AG10803 (cell line): ENCODE results near the gene DPF3.

Source experiments
- DNase-seq: peaks from one replicate; pipeline ENCODE4 v3.0.0; 2010; ENCODE audit warnings: low read depth
- H3K4me3 ChIP-seq: 2 replicates; pipeline ENCODE4 v1.5.1; 2011; ENCODE audit warnings: mild to moderate bottlenecking, low read length, control low read depth
- CTCF ChIP-seq: conservative IDR thresholded peaks from 2 replicates; pipeline ENCODE4 v1.5.1; 2011; ENCODE audit warnings: mild to moderate bottlenecking, low read length, control low read depth, inconsistent platforms

Gene DPF3

GRCh38 chr14:72589652-72590051 is 304.2 kb downstream of the DPF3 start:
- TF ChIP-seq CTCF: no peak
- no peak for DNase-seq
- no peak overlapping the region for H3K4me3 ChIP-seq

- TF ChIP-seq CTCF: no peak
- DNase-seq: no peak
- H3K4me3 ChIP-seq: no peak overlapping the region
Measured at GRCh38 chr14:72588521-72588920, 305.4 kb downstream of the DPF3 start.

GRCh38 chr14:72583316-72584272 is 310.3 kb downstream of the DPF3 start:
- H3K4me3 ChIP-seq: no peak overlapping the region
- DNase-seq: no peak
- TF ChIP-seq CTCF: no peak

GRCh38 chr14:72582582-72582981 is 311.3 kb downstream of the DPF3 start:
- DNase-seq: no peak
- no peak overlapping the region for H3K4me3 ChIP-seq
- TF ChIP-seq CTCF: no peak

- no peak for DNase-seq
- no peak for TF ChIP-seq CTCF
- no peak overlapping the region for H3K4me3 ChIP-seq
Measured at GRCh38 chr14:72578514-72578913, 315.4 kb downstream of the DPF3 start.

GRCh38 chr14:72577521-72577920 is 316.4 kb downstream of the DPF3 start:
- H3K4me3 ChIP-seq: no peak overlapping the region
- no peak for DNase-seq
- TF ChIP-seq CTCF: no peak

GRCh38 chr14:72576258-72576657 is 317.6 kb downstream of the DPF3 start:
- no peak for DNase-seq
- H3K4me3 ChIP-seq: no peak overlapping the region
- no peak for TF ChIP-seq CTCF
